ENCODE data around the gene FBXL7.

FBXL7 gene

DNA sequence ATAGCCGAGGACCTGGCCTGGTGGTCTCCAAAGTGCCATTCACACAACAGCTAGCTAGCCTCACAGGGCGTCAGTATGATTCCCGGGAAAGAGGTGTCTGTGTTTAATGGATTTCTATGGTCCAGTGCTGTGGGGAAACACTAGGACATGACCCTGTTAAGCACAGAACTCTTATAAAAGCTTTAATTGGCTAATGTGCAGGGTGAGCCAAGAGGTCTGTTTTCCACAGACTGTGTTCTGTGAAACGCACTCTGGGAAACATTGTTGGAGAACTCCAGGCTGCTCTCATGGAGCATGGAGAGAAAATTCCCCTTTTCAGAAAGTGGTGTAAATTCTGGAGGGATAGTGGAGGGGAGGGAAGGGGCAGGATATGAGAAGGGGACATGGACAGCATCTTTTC is 331.4 kb downstream of the FBXL7 start:
- Histone ChIP-seq H3K4me1 (ENCODE audit: insufficient read depth, low read length, poor library complexity, severe bottlenecking) (no peaks in the 10 kb centered on the region), H2AFZ (ENCODE audit: low read length) (no peak overlapping the region), H3F3A (ENCODE audit: low read depth) (no peaks in the 10 kb centered on the region), H3K4me3 (ENCODE audit: low read length, poor library complexity, severe bottlenecking) (no peak overlapping the region), H3K36me3 (ENCODE audit: insufficient read depth, low read length) (no peaks in the 10 kb centered on the region), H3K27me3 (ENCODE audit: insufficient read depth, low read length, poor library complexity, severe bottlenecking) (no peaks in the 10 kb centered on the region), H4K20me1 (ENCODE audit: insufficient read depth, low read length, poor library complexity, severe bottlenecking) (no peaks in the 10 kb centered on the region), H3K4me2 (ENCODE audit: low read depth, low read length, poor library complexity, severe bottlenecking) (no peak overlapping the region), H3K79me2 (ENCODE audit: insufficient read depth, low read length) (no peaks in the 10 kb centered on the region), H3K9me3 (ENCODE audit: insufficient read depth, low read depth, low read length) (no peaks in the 10 kb centered on the region), H3K9me2 (replicated peaks; ENCODE audit: low read depth, low read length) (no peaks in the 10 kb centered on the region), H3K9ac (ENCODE audit: low read depth, low read length, poor library complexity, severe bottlenecking) (no peak overlapping the region)
- TF ChIP-seq, protein P1, sequence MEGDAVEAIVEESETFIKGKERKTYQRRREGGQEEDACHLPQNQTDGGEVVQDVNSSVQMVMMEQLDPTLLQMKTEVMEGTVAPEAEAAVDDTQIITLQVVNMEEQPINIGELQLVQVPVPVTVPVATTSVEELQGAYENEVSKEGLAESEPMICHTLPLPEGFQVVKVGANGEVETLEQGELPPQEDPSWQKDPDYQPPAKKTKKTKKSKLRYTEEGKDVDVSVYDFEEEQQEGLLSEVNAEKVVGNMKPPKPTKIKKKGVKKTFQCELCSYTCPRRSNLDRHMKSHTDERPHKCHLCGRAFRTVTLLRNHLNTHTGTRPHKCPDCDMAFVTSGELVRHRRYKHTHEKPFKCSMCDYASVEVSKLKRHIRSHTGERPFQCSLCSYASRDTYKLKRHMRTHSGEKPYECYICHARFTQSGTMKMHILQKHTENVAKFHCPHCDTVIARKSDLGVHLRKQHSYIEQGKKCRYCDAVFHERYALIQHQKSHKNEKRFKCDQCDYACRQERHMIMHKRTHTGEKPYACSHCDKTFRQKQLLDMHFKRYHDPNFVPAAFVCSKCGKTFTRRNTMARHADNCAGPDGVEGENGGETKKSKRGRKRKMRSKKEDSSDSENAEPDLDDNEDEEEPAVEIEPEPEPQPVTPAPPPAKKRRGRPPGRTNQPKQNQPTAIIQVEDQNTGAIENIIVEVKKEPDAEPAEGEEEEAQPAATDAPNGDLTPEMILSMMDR (conservative IDR thresholded peaks at IDR 0.05; ENCODE audit: low read length): no peak
- no peak for TF ChIP-seq EZH2phosphoT487 (IDR thresholded peaks at IDR 0.05; ENCODE audit: borderline replicate concordance)

DNA sequence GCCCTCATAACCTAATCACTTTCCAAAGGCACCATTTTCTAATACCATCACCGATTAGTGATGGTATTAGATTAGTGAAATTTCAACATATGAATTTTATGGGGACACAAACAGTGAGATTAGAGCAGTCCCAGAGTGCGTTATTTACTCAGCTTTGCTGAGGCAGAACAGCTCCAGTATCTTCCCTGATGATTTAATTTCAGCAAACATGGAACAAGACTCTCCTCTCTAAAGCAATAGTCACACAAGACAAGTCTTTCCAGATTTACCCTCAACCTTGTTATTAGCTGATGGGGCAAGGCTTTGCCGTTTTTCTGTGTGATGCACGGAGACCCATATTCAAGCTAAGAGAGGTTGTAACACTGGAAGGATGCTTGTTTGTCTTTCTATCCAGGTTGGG is 333.4 kb downstream of the FBXL7 start:
- TF ChIP-seq, protein P1 (conservative IDR thresholded peaks at IDR 0.05; ENCODE audit: low read length): no peak
- no peak for TF ChIP-seq EZH2phosphoT487 (IDR thresholded peaks at IDR 0.05; ENCODE audit: borderline replicate concordance)
- Histone ChIP-seq H4K20me1 (ENCODE audit: insufficient read depth, low read length, poor library complexity, severe bottlenecking) (no peaks in the 10 kb centered on the region), H2AFZ (ENCODE audit: low read length) (no peak overlapping the region)

DNA sequence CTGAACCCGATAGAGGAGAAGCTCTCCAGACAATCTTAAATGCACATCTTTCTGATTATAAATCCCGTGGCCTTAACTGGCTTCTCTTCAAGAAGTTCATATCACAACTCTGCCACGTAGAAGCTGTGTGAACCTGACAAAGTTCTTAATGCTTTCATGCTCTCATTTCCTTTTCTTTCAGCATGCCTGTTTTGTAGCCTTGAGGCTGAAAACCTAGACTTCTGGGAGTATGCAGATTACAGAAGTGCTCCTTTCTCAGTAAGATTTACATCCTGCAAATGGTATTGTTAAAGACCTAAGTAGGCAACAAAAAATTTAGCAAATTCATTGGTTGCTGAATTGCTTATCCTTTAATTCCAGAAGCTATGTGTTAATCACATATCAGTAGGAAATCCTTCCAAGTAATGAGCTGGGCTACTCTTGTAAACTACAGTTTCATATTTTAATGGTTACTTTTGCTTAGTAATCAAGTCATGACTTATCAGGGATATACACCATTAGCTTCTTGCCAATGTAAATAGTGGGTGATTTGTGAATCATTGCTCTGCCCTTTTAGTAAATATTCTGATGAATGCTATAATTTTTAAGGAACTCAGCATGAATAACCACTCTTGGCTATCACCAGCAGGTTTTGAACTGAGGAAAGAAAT is 334.7 kb downstream of the FBXL7 start:
- Histone ChIP-seq H3K9me2 (replicated peaks; ENCODE audit: low read depth, low read length) (no peaks in the 10 kb centered on the region), H3F3A (ENCODE audit: low read depth) (no peaks in the 10 kb centered on the region), H3K36me3 (ENCODE audit: insufficient read depth, low read length) (no peaks in the 10 kb centered on the region), H3K9ac (ENCODE audit: low read depth, low read length, poor library complexity, severe bottlenecking) (no peak overlapping the region), H3K27me3 (ENCODE audit: insufficient read depth, low read length, poor library complexity, severe bottlenecking) (no peaks in the 10 kb centered on the region), H3K4me3 (ENCODE audit: low read length, poor library complexity, severe bottlenecking) (no peak overlapping the region), H3K4me2 (ENCODE audit: low read depth, low read length, poor library complexity, severe bottlenecking) (no peak overlapping the region), H4K20me1 (ENCODE audit: insufficient read depth, low read length, poor library complexity, severe bottlenecking) (no peaks in the 10 kb centered on the region), H3K4me1 (ENCODE audit: insufficient read depth, low read length, poor library complexity, severe bottlenecking) (no peaks in the 10 kb centered on the region), H2AFZ (ENCODE audit: low read length) (no peak overlapping the region), H3K9me3 (ENCODE audit: insufficient read depth, low read depth, low read length) (no peaks in the 10 kb centered on the region), H3K79me2 (ENCODE audit: insufficient read depth, low read length) (no peaks in the 10 kb centered on the region)
- TF ChIP-seq EZH2phosphoT487 (IDR thresholded peaks at IDR 0.05; ENCODE audit: borderline replicate concordance): no peak
- TF ChIP-seq, protein P1 (conservative IDR thresholded peaks at IDR 0.05; ENCODE audit: low read length): no peak

More for the DNA sequence above, 333.4 kb downstream of the FBXL7 start:
- Histone ChIP-seq H3K79me2 (ENCODE audit: insufficient read depth, low read length) (no peaks in the 10 kb centered on the region), H3K27me3 (ENCODE audit: insufficient read depth, low read length, poor library complexity, severe bottlenecking) (no peaks in the 10 kb centered on the region), H3K9me3 (ENCODE audit: insufficient read depth, low read depth, low read length) (no peaks in the 10 kb centered on the region), H3K9me2 (replicated peaks; ENCODE audit: low read depth, low read length) (no peaks in the 10 kb centered on the region), H3K9ac (ENCODE audit: low read depth, low read length, poor library complexity, severe bottlenecking) (no peak overlapping the region), H3F3A (ENCODE audit: low read depth) (no peaks in the 10 kb centered on the region), H3K4me2 (ENCODE audit: low read depth, low read length, poor library complexity, severe bottlenecking) (no peak overlapping the region), H3K36me3 (ENCODE audit: insufficient read depth, low read length) (no peaks in the 10 kb centered on the region), H3K4me1 (ENCODE audit: insufficient read depth, low read length, poor library complexity, severe bottlenecking) (no peaks in the 10 kb centered on the region), H3K4me3 (ENCODE audit: low read length, poor library complexity, severe bottlenecking) (no peak overlapping the region)
